Loucy (cell line): ENCODE measurements around the gene SNX10.

ENCODE experiments used
- CTCF ChIP-seq: fragments of 200-600 bp; sonication (generic); conservative IDR thresholded peaks from 2 replicates; pipeline ENCODE4 v1.5.1; 2014; ENCODE audit warnings: mild to moderate bottlenecking, antibody characterized with exemption, low read length
- EZH2phosphoT487 ChIP-seq: fragments of 200-600 bp; IDR thresholded peaks from 2 replicates; pipeline ENCODE4 v1.6.1; 2018; ENCODE audit warnings: antibody characterized with exemption, mild to moderate bottlenecking, moderate library complexity, borderline replicate concordance

GRCh38 chr7:26295586-26295985, 3.9 kb downstream of the SNX10 start:
- TF ChIP-seq CTCF (no peak), EZH2phosphoT487 (no peak)
